ENCODE measurements around the gene WDR82. TPM values are rescaled to one million over a fixed set of nuclear protein-coding genes. Genes with fewer than 3 reads are reported as not detected.

WDR82 gene, protein sequence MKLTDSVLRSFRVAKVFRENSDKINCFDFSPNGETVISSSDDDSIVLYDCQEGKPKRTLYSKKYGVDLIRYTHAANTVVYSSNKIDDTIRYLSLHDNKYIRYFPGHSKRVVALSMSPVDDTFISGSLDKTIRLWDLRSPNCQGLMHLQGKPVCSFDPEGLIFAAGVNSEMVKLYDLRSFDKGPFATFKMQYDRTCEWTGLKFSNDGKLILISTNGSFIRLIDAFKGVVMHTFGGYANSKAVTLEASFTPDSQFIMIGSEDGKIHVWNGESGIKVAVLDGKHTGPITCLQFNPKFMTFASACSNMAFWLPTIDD
- 27.7 and 31.1 TPM in 2 replicates for total RNA-seq (2014; rRNA removed; shearing (Covaris generic))

- DNase-seq (ENCODE audit: low read depth), result peak; percentile 97
Measured at GRCh38 chr3:52278510-52279069, at the start of gene WDR82. WDR82 (minus strand) TSS chr3:52278649; CDS start chr3:52278361, 288 bp downstream.

DNA sequence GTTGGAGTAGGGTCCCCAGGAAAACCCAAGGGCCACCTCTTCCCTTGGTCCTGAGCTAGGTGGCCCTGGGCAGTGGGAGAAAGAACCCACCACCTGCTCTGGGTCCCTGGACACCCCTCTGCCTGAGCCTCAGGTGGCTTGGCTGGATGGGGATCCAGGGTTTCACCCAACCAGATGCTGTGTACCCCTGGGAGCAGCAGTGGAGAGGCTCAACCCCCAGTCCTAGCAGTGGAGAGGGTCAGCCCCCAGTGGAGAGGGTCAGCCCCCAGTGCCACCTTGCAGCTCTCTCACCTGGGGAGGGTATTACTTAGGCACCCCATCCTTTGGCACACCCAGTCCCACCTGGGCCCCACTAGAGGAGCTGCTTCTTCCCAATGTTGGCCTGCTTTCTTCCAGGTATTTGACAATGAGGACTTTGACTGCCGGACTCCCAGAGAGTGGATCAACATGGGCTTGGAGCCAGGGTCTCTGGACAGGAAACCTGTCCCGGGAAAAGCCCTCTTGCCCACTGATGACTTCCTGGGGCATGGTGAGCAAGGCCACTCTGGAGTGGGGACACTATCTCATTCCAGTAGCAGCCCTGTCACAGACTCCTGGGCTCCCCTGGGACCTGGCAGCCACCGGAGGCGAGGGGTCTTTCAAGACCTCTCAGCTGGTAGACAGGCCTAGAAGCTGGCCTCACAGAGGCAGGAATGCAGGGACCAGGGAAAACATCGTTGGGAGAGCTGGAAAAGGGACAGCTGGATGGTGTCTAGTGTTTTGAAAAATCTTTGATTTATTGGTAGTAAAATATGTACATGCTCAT lies 49.2 kb upstream of the WDR82 start:
- no peak for DNase-seq (ENCODE audit: low read depth)

DNA sequence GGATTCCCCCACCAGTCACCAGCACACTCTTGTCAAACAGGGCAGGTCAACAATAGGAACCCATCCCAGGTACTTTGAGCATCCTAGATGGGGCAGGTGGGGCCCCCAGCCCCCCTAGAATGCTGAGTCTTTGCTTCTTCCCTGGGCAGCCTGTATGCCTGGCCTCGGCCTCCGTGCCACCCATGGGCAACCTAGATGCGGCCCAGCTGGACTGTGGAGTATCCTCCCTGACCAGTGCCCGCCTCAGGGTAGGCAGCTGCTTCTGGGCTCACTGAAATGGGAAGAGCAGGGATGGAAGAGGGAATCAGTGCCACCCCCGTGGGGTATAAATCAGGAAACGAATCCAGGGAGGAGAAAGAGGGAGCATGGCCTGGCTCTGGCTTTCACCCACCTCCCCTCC lies 48.5 kb upstream of the WDR82 start:
- no peak for DNase-seq (ENCODE audit: low read depth)

- DNase-seq (ENCODE audit: low read depth), result no peak
Measured at GRCh38 chr3:52325686-52326085, 47.2 kb upstream of the WDR82 start.

DNA sequence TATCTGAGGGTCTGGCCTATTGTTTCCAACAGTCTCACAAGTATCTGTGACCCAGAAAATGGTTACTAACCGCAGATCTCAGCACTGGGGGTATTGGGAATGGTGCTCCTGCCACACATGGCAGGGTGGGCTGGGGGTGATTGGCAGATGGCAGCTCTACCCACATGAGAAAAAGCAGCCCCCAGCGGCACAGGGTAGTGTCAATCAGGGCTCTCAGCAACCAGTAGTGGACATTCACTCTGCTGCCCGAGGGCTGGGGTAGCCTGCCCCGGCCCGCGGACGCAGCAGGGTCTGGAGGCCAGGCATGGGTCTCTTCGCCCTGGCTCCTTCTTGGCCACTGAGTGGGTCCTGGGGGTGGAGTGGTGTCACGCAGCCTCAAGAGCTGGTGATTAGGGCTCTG lies 46.2 kb upstream of the WDR82 start:
- no peak for DNase-seq (ENCODE audit: low read depth)

DNA sequence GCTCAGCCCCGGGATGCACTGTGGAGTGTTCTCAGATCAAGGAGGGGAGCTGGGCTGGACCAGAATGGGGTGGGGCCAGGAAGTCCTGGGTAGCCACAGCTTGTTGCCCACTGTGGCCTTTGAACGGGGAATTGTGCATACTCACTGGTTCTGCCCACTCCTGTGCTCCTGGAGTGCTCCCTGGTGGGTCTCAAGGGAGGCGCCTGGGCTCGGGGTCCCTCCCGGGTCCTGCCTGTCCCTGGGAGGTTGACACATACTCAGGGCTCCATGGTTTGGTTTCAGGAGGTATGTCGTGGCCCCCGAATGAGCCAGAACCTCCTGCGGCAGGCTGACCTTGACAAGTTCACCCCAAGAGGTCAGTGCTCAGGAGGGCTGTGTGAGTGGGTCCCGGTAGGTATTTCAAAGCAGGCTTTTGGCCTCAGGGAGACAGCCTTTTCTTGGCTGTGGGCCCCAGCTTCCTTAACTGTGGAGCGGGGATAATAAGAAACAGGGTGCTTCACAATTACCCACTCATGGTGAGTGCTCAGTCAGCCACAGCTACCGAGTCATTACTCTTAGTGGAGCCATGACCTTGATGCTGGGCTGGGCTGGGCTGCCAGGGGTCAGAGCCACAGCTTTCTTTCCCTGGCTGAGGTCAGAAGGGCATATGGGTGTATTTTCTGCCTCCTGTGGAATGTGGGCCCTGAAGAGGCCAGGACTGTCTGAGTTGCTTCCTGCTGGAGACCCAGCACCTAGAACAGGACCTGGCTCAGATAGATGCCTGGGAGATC lies 45.3 kb upstream of the WDR82 start:
- no peak for DNase-seq (ENCODE audit: low read depth)

- no peak for DNase-seq (ENCODE audit: low read depth)
Measured at GRCh38 chr3:52322466-52322865, 44.0 kb upstream of the WDR82 start.

DNA sequence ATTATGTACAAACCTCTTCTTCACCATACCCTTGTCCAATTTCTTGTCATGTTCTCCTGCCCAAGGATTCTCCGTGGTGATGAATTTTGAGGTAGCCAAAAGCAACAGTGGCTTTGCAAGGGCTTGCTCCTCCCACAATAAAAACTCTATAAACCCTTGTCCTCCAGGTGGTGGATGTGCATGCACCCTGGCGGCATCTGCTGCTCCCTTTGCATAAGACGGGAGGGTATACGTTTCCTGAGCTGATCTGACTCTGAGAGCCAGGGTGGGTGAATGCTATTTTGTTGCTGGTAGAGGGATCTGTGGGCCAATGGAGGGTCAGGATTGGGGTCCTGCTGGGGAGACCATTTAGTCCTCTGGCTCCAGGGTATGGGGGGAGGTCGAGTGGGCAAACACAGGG lies 43.0 kb upstream of the WDR82 start:
- no peak for DNase-seq (ENCODE audit: low read depth)

- no peak for DNase-seq (ENCODE audit: low read depth)
Measured at GRCh38 chr3:52319921-52320595, 41.6 kb upstream of the WDR82 start.

DNA sequence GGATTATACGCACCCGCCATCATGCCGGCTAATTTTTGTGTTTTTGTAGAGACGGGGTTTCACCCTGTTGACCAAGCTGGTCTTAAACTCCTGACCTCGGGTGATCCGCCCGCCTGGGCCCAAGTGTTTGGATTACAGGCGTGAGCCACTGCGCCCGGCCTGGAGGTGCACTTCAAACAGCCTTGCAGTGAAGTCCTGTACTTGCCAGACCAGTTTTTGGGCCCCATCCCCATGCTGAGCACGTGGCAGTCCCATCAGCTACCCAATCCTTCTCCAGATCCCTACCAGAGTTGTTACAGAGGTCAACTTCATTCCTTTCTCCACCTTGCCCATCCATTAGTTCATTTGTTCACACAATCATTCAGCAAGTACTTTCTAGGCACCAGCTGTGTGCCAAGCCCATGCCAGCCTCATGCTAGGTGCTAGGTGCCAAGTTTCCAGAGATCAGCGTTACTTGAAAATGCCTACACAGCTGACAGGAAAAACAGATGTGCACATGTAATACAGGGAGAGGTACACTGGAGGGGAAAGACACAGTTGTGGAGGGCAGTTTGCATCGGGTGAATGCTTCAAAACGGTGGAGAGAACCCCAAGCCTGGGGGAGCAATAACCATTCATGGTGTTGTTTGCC lies 39.9 kb upstream of the WDR82 start:
- DNase-seq (ENCODE audit: low read depth), result no peak

DNA sequence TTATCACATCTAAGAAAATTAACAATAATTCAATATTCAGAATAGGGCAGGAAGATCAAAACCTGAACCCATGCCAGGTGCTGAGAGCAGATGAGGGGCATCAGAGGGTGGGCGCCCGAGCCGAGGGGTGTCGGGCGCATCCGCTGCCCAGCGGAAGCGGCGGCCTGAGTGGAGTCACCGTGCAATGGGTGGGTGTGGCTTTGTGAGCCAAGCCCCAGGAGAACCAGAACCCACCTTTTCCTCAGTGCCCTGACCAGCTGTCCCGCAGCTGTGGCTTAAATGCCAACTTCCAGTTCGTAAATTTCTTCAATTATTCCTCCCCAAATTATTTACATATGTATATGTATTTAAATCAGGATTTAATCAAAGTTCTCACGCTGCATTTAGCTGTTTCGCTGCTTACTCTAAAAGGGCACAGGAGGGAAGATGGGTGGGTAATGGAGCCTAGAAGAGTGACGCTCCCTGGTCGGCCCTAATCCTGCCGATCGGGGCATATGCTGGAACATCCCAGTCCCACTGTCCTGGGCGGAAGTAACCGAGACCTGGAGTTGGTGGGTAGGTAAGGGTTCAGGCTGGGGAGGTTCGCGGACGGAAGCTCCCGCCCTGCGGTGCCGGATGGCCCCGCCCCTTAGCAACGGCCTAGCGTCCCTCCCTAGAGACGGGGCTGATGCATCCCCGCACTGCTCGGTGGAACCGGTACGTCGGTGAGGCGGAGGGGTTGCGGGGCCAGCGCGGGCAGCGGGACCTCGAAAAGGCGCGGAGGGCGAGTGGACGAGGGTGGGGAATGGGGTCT lies 39.0 kb upstream of the WDR82 start:
- no peak for DNase-seq (ENCODE audit: low read depth)

- no peak for DNase-seq (ENCODE audit: low read depth)
Measured at GRCh38 chr3:52315977-52316764, 37.7 kb upstream of the WDR82 start, which contains the start of gene DNAH1. DNAH1 (plus strand) TSS chr3:52316319; CDS start chr3:52322443, 6,124 bp downstream.

- DNase-seq (ENCODE audit: low read depth), result no peak
Measured at GRCh38 chr3:52315006-52315405, 36.6 kb upstream of the WDR82 start.

GRCh38 chr3:52314489-52314888 lies 36.0 kb upstream of the WDR82 start:
- DNase-seq (ENCODE audit: low read depth), result no peak

DNA sequence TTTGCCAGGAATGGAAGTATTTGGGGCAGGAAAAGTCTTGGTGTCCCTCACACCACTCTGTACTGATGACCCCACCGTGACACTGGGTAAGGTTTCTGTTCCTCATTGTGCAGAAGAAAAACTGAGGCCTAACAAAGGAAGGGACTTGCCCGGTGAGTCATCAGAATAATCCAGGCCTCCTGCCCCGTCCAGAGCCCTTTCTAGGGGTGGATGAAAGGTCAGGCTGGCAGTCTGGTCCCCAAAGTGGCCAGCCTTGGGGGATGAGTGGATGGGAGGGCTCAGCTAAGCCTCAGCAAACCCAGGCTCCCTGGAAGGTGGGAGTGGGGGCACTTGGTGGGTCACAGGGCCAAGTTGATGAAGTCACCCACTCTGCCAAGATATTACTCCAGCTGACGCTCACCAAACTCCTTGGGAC lies 35.3 kb upstream of the WDR82 start:
- DNase-seq (ENCODE audit: low read depth), result peak; percentile 29

- DNase-seq (ENCODE audit: low read depth), result no peak
Measured at GRCh38 chr3:52313188-52313773, 34.8 kb upstream of the WDR82 start.

DNA sequence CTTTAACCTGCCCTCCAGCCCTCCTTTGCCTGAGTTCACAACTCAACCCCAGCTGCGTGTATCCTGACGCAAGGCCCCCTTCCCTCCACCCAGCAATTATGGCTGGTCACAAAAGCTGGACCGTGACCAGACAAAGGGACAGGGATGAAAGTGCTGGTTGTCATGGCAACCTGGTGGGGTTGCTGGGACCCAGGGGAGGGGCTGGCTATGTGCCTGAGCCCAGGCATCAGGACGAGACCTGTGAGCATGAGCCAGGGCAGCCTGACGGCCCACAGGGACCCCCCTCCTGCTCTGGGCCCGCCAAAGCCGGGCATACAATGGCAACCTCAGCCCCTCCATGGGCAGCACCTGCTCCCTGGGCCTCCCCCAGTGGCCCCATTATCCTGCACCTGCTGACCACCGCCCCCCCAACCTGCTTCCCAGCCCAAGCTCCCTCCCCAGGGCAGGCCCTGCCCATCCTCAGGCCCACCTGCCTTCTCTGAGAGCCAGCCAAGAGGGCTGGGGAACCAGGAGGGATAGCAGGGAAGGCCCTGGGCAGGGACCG lies 33.2 kb upstream of the WDR82 start:
- DNase-seq (ENCODE audit: low read depth), result no peak

DNA sequence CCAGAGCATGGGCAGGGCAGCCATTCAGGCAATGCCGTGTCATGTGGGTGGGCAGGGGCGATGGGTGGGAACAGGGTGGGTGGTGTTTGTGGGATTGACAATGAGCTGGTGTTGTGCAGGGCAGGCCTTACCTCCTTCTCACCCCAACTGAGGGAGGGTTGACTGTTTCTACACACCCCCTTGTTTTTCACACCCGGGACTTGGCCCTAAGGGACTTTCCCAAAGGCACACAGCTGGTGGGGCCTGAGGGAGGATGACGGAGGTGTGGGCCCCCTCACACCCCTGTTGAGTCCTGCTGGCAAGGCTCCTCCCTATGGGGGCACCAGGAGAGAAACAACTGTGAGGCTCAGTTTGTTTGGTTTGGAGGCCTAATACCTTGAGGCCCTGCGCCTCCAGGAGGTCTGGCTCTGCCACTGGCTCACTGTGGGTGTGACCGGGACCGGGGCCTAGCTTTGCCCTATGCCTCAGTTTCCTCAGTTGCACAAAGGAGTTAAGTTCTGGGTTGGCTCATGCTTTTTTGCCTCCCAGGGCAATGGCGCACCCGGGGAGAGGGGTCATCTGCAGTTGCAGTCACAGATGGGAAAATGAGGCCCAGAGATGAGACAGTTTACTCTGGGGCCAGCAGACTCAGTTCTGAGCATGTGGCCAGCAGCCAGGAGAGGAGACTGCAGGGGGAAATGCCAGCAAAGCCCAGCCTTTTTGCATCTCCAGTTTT lies 32.6 kb upstream of the WDR82 start:
- peak; percentile 24 for DNase-seq (ENCODE audit: low read depth)

Data from Daoy (cell line).